Ishikawa (cell line): ENCODE results near the gene MGP.

ENCODE experiments used
- CEBPB ChIP-seq: IDR thresholded peaks from 2 replicates; pipeline ENCODE4 v1.6.1; 2012
- CREB1 ChIP-seq: IDR thresholded peaks from 2 replicates; pipeline ENCODE4 v1.6.1; 2012; ENCODE audit warnings: low read depth
- EGR1 ChIP-seq: IDR thresholded peaks from 2 replicates; pipeline ENCODE4 v1.6.1; 2012
- EP300 ChIP-seq: IDR thresholded peaks from 2 replicates; pipeline ENCODE4 v1.6.1; 2012; ENCODE audit warnings: borderline replicate concordance
- FOXM1 ChIP-seq: IDR thresholded peaks from 2 replicates; pipeline ENCODE4 v1.6.1; 2012; ENCODE audit warnings: low read depth, borderline replicate concordance
- MAX ChIP-seq: IDR thresholded peaks from 2 replicates; pipeline ENCODE4 v1.6.1; 2012
- NFIC ChIP-seq: IDR thresholded peaks from 2 replicates; pipeline ENCODE4 v1.6.1; 2012
- RAD21 ChIP-seq: IDR thresholded peaks from 2 replicates; pipeline ENCODE4 v1.6.1; 2012; ENCODE audit warnings: low read depth
- REST ChIP-seq: IDR thresholded peaks from 2 replicates; pipeline ENCODE4 v1.6.1; 2012; ENCODE audit warnings: low read depth, mild to moderate bottlenecking
- TAF1 ChIP-seq: IDR thresholded peaks from 2 replicates; pipeline ENCODE4 v1.6.1; 2012; ENCODE audit warnings: low read depth, mild to moderate bottlenecking
- TCF12 ChIP-seq: IDR thresholded peaks from 2 replicates; pipeline ENCODE4 v1.6.1; 2012; ENCODE audit warnings: low read depth
- TEAD4 ChIP-seq: IDR thresholded peaks from 2 replicates; pipeline ENCODE4 v1.6.1; 2012
- USF1 ChIP-seq: IDR thresholded peaks from 2 replicates; pipeline ENCODE4 v1.6.1; 2012
- YY1 ChIP-seq: IDR thresholded peaks from 2 replicates; pipeline ENCODE4 v1.6.1; 2012; ENCODE audit warnings: low read depth
- ZBTB7A ChIP-seq: IDR thresholded peaks from 2 replicates; pipeline ENCODE4 v1.6.1; 2012; ENCODE audit warnings: low read depth

The MGP gene

GRCh38 chr12:14902465-14902864, 16.8 kb upstream of the MGP start:
- no peak for TF ChIP-seq ZBTB7A
- no peak for TF ChIP-seq USF1
- no peak for TF ChIP-seq FOXM1
- TF ChIP-seq TAF1 = no peak
- no peak for TF ChIP-seq MAX
- TF ChIP-seq EP300 = no peak
- no peak for TF ChIP-seq EGR1
- TF ChIP-seq RAD21 = no peak
- TF ChIP-seq NFIC = no peak
- no peak for TF ChIP-seq TEAD4
- TF ChIP-seq REST = no peak
- TF ChIP-seq CEBPB = no peak
- no peak for TF ChIP-seq CREB1
- TF ChIP-seq TCF12 = no peak

- no peak for TF ChIP-seq TAF1
- TF ChIP-seq REST = no peak
- no peak for TF ChIP-seq EP300
- no peak for TF ChIP-seq CEBPB
- no peak for TF ChIP-seq FOXM1
- no peak for TF ChIP-seq NFIC
Measured at GRCh38 chr12:14901228-14901562, 15.5 kb upstream of the MGP start.

- no peak for TF ChIP-seq YY1
- TF ChIP-seq REST = no peak
Measured at GRCh38 chr12:14900521-14901227, 15.0 kb upstream of the MGP start.

GRCh38 chr12:14896521-14897169, 11.0 kb upstream of the MGP start:
- no peak for TF ChIP-seq TEAD4
- TF ChIP-seq EP300 = no peak
- TF ChIP-seq ZBTB7A = no peak

GRCh38 chr12:14893506-14894250, 8.0 kb upstream of the MGP start:
- no peak for TF ChIP-seq RAD21
